ENCODE data around the gene NMNAT2. TPM values are rescaled to one million over a fixed set of nuclear protein-coding genes. Genes with fewer than 3 reads are reported as not detected.

The NMNAT2 gene
- total and polyA plus RNA-seq, 10 of the 15 experiments (the other 5 are each of a cell fraction or from before 2014, with no cell fraction given), result 0.02 to 2.0 (median 0.60) TPM

DNA sequence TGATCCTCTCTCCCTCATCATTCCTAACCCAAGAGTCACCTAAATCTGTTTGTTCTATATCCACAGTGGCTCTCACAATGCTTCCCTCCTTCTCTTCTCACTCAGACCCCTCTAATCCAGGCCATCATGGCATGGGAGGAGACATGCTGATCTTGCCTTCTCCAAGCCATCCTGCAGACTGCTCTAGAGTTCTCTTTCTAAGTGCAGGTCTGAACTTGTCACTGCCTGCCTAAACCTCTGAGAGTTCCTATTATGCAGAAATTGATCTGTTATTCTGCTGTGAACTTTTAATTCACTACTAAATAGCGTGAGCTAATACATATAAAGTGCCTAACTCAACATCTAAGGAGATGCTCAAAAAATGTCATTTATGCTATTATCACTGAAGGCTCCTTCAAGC lies 205.3 kb downstream of the NMNAT2 start (continued):
- no peak for TF ChIP-seq MXI1 (IDR thresholded peaks at IDR 0.05; ENCODE audit: low read depth, low read length)
- TF ChIP-seq CHD4 (IDR thresholded peaks at IDR 0.05), result no peak

GRCh38 chr1:183210681-183211080 lies 207.5 kb downstream of the NMNAT2 start:
- Histone ChIP-seq H3K27me3 (replicated peaks in 1 of 2; ENCODE audit: control insufficient read depth in 2 of 2, insufficient read depth in 2 of 2, low read length in 1 of 2) (no peaks in the 10 kb centered on the region; a peak in 1 of 4 replicates), H3K9me3 (replicated peaks; ENCODE audit: control insufficient read depth, insufficient read depth, low read length) (no peaks in the 10 kb centered on the region), H3K79me2 (ENCODE audit: control insufficient read depth, insufficient read depth, low read length) (no peaks in the 10 kb centered on the region), H4K20me1 (ENCODE audit: control insufficient read depth, insufficient read depth) (no peaks in the 10 kb centered on the region), H2AFZ (ENCODE audit: control insufficient read depth, low read depth, low read length) (no peak overlapping the region), H3K4me1 (ENCODE audit: control insufficient read depth, insufficient read depth, low read length) (no peaks in the 10 kb centered on the region), H3K36me3 (ENCODE audit: control insufficient read depth in 2 of 2, insufficient read depth in 2 of 2, low read length in 1 of 2) (no peaks in the 10 kb centered on the region), H3K27ac (ENCODE audit: control insufficient read depth, insufficient read depth) (no peak overlapping the region), H3K4me3 (no peak overlapping the region), H3K9ac (ENCODE audit: control insufficient read depth, insufficient read depth, low read length) (no peak overlapping the region), H3K4me2 (ENCODE audit: control insufficient read depth, insufficient read depth) (no peak overlapping the region)
- ATAC-seq (no peak), DNase-seq (ENCODE audit: low read depth, low spot score) (no peak), FAIRE-seq (no peak)
- RAD21 ChIA-PET (ENCODE audit: unreplicated experiment), result interaction anchor here (1.6 kb wide), 1 partner anchor 17 kb away, joined by 7 read pairs; no protein-coding TSS in a partner anchor
- in situ Hi-C loops (cut with MboI), result no loop called here
- intact Hi-C loops (cut with micrococcal nuclease; ENCODE audit: unreplicated experiment), result loop anchor here (10.0 kb wide), 1 partner anchor 64 kb away; no protein-coding TSS in a partner anchor
- CTCF ChIA-PET, result interaction anchor here (1.2 to 2.4 kb wide), 2 partner anchors 19 to 248 kb away, joined by 3 to 11 read pairs; no protein-coding TSS in a partner anchor
- POLR2A ChIA-PET, result no interaction called here
- TF ChIP-seq ASH2L (IDR thresholded peaks at IDR 0.05; ENCODE audit: borderline replicate concordance, low read depth), result no peak
- no peak for TF ChIP-seq CHD4 (IDR thresholded peaks at IDR 0.05)
- TF ChIP-seq NFYB (IDR thresholded peaks at IDR 0.05; ENCODE audit: insufficient read depth, low read depth, low read length), result no peak
- no peak for TF ChIP-seq NFYA (IDR thresholded peaks at IDR 0.05; ENCODE audit: borderline replicate concordance, low read depth, low read length)
- no peak for TF ChIP-seq HCFC1 (IDR thresholded peaks at IDR 0.05; ENCODE audit: low read length)
- TF ChIP-seq CHD1 (IDR thresholded peaks at IDR 0.05; ENCODE audit: low read depth, low read length), result no peak
- no peak for TF ChIP-seq SREBF2 (IDR thresholded peaks at IDR 0.05; ENCODE audit: low read length)
- no peak for TF ChIP-seq POU2F2 (IDR thresholded peaks at IDR 0.05; ENCODE audit: borderline replicate concordance, low read depth, low read length)
- no peak for TF ChIP-seq IKZF1 (conservative IDR thresholded peaks at IDR 0.05)
- TF ChIP-seq, protein P1, sequence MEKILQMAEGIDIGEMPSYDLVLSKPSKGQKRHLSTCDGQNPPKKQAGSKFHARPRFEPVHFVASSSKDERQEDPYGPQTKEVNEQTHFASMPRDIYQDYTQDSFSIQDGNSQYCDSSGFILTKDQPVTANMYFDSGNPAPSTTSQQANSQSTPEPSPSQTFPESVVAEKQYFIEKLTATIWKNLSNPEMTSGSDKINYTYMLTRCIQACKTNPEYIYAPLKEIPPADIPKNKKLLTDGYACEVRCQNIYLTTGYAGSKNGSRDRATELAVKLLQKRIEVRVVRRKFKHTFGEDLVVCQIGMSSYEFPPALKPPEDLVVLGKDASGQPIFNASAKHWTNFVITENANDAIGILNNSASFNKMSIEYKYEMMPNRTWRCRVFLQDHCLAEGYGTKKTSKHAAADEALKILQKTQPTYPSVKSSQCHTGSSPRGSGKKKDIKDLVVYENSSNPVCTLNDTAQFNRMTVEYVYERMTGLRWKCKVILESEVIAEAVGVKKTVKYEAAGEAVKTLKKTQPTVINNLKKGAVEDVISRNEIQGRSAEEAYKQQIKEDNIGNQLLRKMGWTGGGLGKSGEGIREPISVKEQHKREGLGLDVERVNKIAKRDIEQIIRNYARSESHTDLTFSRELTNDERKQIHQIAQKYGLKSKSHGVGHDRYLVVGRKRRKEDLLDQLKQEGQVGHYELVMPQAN (conservative IDR thresholded peaks at IDR 0.05), result no peak
- TF ChIP-seq NR2C2 (IDR thresholded peaks at IDR 0.05; ENCODE audit: borderline replicate concordance, control insufficient read depth, insufficient read length, low read depth), result no peak
- SMC1A ChIA-PET (ENCODE audit: uncharacterized antibody, unreplicated experiment), result interaction anchor here (0.8 to 2.8 kb wide), 5 partner anchors 9 to 753 kb away, joined by 3 to 9 read pairs (median 4); no protein-coding TSS in a partner anchor
- no TSS peak for BruUV-seq (replicated peaks)

All from GM12878 (cell line).